ENCODE results near the gene MBD3L2B.
"Not testable (repeated sequence)": the region's sequence is repeated elsewhere in the genome, so short reads cannot be mapped to it uniquely, and the experiment has no call there.

Gene MBD3L2B

GRCh38 chr19:7021331-7021730, at the start of gene MBD3L2B:
Gene MBD3L2B, minus strand, starts transcription at chr19:7021431. Its CDS starts 34 bp downstream, at chr19:7021397.
- not testable (repeated sequence) for DNase-seq (ENCODE audit: low read depth in 2 of 2)

- no peak for DNase-seq (ENCODE audit: low read depth in 2 of 2)
Measured at GRCh38 chr19:7069904-7070226, 48.6 kb upstream of the MBD3L2B start.

- DNase-seq (ENCODE audit: low read depth in 2 of 2), result peak; percentile 97 to 99
Measured at GRCh38 chr19:7069042-7069903, 48.0 kb upstream of the MBD3L2B start, which contains the start of gene ZNF557. Gene ZNF557, plus strand, starts transcription at chr19:7069703. Its CDS starts 5,372 bp downstream, at chr19:7075075.

GRCh38 chr19:7068599-7068998, 47.4 kb upstream of the MBD3L2B start:
- no peak for DNase-seq (ENCODE audit: low read depth in 2 of 2)

- DNase-seq (ENCODE audit: low read depth in 2 of 2), result no peak
Measured at GRCh38 chr19:7067716-7068115, 46.5 kb upstream of the MBD3L2B start.

- not testable (repeated sequence) for DNase-seq (ENCODE audit: low read depth in 2 of 2)
Measured at GRCh38 chr19:7067122-7067521, 45.9 kb upstream of the MBD3L2B start.

GRCh38 chr19:7063764-7064418, 42.7 kb upstream of the MBD3L2B start:
- DNase-seq (ENCODE audit: low read depth in 2 of 2), result no peak

- no peak for DNase-seq (ENCODE audit: low read depth in 2 of 2)
Measured at GRCh38 chr19:7063339-7063738, 42.1 kb upstream of the MBD3L2B start.

- not testable (repeated sequence) for DNase-seq (ENCODE audit: low read depth in 2 of 2)
Measured at GRCh38 chr19:7059977-7060376, 38.7 kb upstream of the MBD3L2B start.

GRCh38 chr19:7058576-7058975, 37.3 kb upstream of the MBD3L2B start, which contains the start of gene MBD3L3:
Gene MBD3L3, minus strand, starts transcription at chr19:7058676. Its CDS starts 71 bp downstream, at chr19:7058605.
- not testable (repeated sequence) for DNase-seq (ENCODE audit: low read depth in 2 of 2)

- DNase-seq (ENCODE audit: low read depth in 2 of 2), result not testable (repeated sequence)
Measured at GRCh38 chr19:7056371-7056770, 35.1 kb upstream of the MBD3L2B start.

- DNase-seq (ENCODE audit: low read depth in 2 of 2), result not testable (repeated sequence)
Measured at GRCh38 chr19:7055679-7056078, 34.4 kb upstream of the MBD3L2B start.

GRCh38 chr19:7054635-7055368, 33.6 kb upstream of the MBD3L2B start:
- not testable (repeated sequence) for DNase-seq (ENCODE audit: low read depth in 2 of 2)

GRCh38 chr19:7052896-7053295, 31.7 kb upstream of the MBD3L2B start:
- DNase-seq (ENCODE audit: low read depth in 2 of 2), result not testable (repeated sequence)

- not testable (repeated sequence) for DNase-seq (ENCODE audit: low read depth in 2 of 2)
Measured at GRCh38 chr19:7051421-7051820, 30.2 kb upstream of the MBD3L2B start.

GRCh38 chr19:7049021-7049420, 27.8 kb upstream of the MBD3L2B start, which contains the start of gene MBD3L2:
Gene MBD3L2, plus strand, starts transcription at chr19:7049321. Its CDS starts 53 bp downstream, at chr19:7049374.
- not testable (repeated sequence) for DNase-seq (ENCODE audit: low read depth in 2 of 2)

- not testable (repeated sequence) for DNase-seq (ENCODE audit: low read depth in 2 of 2)
Measured at GRCh38 chr19:7041563-7041962, 20.3 kb upstream of the MBD3L2B start.

GRCh38 chr19:7040079-7040478, 18.8 kb upstream of the MBD3L2B start, which contains the start of gene MBD3L4:
Gene MBD3L4, minus strand, starts transcription at chr19:7040179. Its CDS starts 35 bp downstream, at chr19:7040144.
- not testable (repeated sequence) for DNase-seq (ENCODE audit: low read depth in 2 of 2)

- DNase-seq (ENCODE audit: low read depth in 2 of 2), result not testable (repeated sequence)
Measured at GRCh38 chr19:7030278-7030677, 9.0 kb upstream of the MBD3L2B start, which contains the start of gene MBD3L5. Gene MBD3L5, plus strand, starts transcription at chr19:7030578. Its CDS starts 34 bp downstream, at chr19:7030612.

GRCh38 chr19:7028790-7029189, 7.6 kb upstream of the MBD3L2B start:
- DNase-seq (ENCODE audit: low read depth in 2 of 2), result not testable (repeated sequence)

- DNase-seq (ENCODE audit: low read depth in 2 of 2), result no peak
Measured at GRCh38 chr19:7018828-7019227, 2.4 kb downstream of the MBD3L2B start.

GRCh38 chr19:7013678-7014077, 7.6 kb downstream of the MBD3L2B start:
- DNase-seq (ENCODE audit: low read depth in 2 of 2), result no peak

Data from stimulated activated CD4-positive, alpha-beta T cell treated with anti-CD3 and anti-CD28 coated beads, Interleukin-12 subunit alpha, Interleukin-12 subunit beta, amount 100 ng/mL, for 24 hours (primary cell).